ENCODE data around the gene CETN3.

DNA sequence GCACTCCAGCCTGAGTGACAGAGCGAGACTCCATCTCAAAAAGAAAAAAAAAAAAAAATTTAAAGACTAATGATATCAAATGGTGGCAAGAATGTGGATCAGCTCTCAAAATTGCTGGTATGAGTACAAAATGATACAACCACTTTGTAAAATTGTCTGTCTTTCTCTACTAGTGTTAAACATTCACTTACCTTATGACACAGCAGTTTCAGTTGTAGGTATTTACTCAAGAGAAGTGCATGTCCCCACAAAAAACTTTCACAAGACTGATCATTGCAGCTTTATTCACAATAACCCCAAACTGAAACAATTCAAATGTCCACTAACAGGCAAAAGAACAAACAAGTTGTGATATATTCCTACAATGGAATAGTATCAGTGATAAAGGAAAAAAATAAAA is 14.7 kb upstream of the CETN3 start:
- TF ChIP-seq SRF (CRISPR knock-in tag; IDR thresholded peaks at IDR 0.05) (no peak), NRF1 (conservative IDR thresholded peaks at IDR 0.05 in 1 of 2, IDR thresholded peaks at IDR 0.05 in 1 of 2) (no peak), PKNOX1 (IDR thresholded peaks at IDR 0.05) (peak; percentile 8; the same call in 1 of the 2 replicates), ZNF217 (CRISPR knock-in tag; IDR thresholded peaks at IDR 0.05) (no peak), CTCF (IDR thresholded peaks at IDR 0.05 in 2 of 3, conservative IDR thresholded peaks at IDR 0.05 in 1 of 3; ENCODE audit: insufficient read depth in 2 of 3, low read depth in 1 of 3, low read length in 3 of 3) (no peak), NCOR1 (IDR thresholded peaks at IDR 0.05) (no peak), POLR2A (conservative IDR thresholded peaks at IDR 0.05) (no peak), SMC3 (conservative IDR thresholded peaks at IDR 0.05; ENCODE audit: insufficient read depth, low read depth, low read length) (no peak), ZNF274 (IDR thresholded peaks at IDR 0.05; ENCODE audit: borderline replicate concordance, low read depth, low read length) (no peak), HCFC1 (IDR thresholded peaks at IDR 0.05; ENCODE audit: low read depth, low read length) (no peak)
- TF ChIP-seq, protein P1, sequence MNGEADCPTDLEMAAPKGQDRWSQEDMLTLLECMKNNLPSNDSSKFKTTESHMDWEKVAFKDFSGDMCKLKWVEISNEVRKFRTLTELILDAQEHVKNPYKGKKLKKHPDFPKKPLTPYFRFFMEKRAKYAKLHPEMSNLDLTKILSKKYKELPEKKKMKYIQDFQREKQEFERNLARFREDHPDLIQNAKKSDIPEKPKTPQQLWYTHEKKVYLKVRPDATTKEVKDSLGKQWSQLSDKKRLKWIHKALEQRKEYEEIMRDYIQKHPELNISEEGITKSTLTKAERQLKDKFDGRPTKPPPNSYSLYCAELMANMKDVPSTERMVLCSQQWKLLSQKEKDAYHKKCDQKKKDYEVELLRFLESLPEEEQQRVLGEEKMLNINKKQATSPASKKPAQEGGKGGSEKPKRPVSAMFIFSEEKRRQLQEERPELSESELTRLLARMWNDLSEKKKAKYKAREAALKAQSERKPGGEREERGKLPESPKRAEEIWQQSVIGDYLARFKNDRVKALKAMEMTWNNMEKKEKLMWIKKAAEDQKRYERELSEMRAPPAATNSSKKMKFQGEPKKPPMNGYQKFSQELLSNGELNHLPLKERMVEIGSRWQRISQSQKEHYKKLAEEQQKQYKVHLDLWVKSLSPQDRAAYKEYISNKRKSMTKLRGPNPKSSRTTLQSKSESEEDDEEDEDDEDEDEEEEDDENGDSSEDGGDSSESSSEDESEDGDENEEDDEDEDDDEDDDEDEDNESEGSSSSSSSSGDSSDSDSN (IDR thresholded peaks at IDR 0.05; ENCODE audit: borderline replicate concordance in 1 of 2, low read depth in 2 of 2, low read length in 2 of 2) = no peak
- TF ChIP-seq, protein P2, sequence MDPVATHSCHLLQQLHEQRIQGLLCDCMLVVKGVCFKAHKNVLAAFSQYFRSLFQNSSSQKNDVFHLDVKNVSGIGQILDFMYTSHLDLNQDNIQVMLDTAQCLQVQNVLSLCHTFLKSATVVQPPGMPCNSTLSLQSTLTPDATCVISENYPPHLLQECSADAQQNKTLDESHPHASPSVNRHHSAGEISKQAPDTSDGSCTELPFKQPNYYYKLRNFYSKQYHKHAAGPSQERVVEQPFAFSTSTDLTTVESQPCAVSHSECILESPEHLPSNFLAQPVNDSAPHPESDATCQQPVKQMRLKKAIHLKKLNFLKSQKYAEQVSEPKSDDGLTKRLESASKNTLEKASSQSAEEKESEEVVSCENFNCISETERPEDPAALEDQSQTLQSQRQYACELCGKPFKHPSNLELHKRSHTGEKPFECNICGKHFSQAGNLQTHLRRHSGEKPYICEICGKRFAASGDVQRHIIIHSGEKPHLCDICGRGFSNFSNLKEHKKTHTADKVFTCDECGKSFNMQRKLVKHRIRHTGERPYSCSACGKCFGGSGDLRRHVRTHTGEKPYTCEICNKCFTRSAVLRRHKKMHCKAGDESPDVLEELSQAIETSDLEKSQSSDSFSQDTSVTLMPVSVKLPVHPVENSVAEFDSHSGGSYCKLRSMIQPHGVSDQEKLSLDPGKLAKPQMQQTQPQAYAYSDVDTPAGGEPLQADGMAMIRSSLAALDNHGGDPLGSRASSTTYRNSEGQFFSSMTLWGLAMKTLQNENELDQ (CRISPR knock-in tag; IDR thresholded peaks at IDR 0.05; ENCODE audit: borderline replicate concordance) = no peak

All from K562 (cell line).